PFSK-1 (cell line): Measurements from ENCODE around the gene RBKS.

Experiments
- POLR2AphosphoS5 ChIP-seq: IDR thresholded peaks from 2 replicates; pipeline ENCODE4 v1.6.1; 2012; ENCODE audit warnings: low read depth, mild to moderate bottlenecking, control low read depth, low read length, moderate library complexity
- SIN3A ChIP-seq: IDR thresholded peaks from 2 replicates; pipeline ENCODE4 v1.6.1; 2012; ENCODE audit warnings: mild to moderate bottlenecking, low read length, moderate library complexity, borderline replicate concordance; ENCODE audit not compliant: insufficient read depth
- TAF1 ChIP-seq: IDR thresholded peaks from 2 replicates; pipeline ENCODE4 v1.6.1; 2012; ENCODE audit warnings: low read length, control low read depth, borderline replicate concordance; ENCODE audit not compliant: insufficient read depth
- TF ChIP-seq, protein P1 (sequence below), 2 experiments: IDR thresholded peaks; 2 replicates each; pipeline versions ENCODE4 v1.6.1 to v1.8.0; 2011 to 2012; ENCODE audit warnings: low read depth in 2 of 2, low read length in 2 of 2, control low read depth in 1 of 2, inconsistent platforms in 1 of 2, mild to moderate bottlenecking in 1 of 2, moderate library complexity in 1 of 2; ENCODE audit not compliant: insufficient read depth in 1 of 2

DNA sequence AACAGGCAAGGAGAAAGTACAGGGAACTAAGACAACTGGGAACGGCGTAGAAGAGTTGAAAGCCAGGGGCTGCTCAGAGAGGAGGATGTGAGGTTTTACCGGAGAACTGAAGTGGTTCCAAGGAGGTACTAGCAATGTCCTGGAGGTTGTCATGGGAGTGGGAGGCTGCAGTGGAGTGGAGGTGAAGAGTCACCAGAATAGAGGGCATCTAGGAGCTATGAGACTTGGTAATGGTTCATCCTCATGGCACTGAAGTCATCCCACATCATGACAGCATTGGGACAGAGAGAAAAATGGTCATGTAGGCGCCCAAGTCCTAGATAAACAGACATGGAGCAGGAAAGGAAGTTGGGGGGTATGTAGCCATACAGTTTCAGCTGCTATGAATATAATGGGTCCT, 92.3 kb downstream of the RBKS start:
- TF ChIP-seq TAF1 (no peak), SIN3A (no peak), POLR2AphosphoS5 (no peak)
- TF ChIP-seq, protein P1, sequence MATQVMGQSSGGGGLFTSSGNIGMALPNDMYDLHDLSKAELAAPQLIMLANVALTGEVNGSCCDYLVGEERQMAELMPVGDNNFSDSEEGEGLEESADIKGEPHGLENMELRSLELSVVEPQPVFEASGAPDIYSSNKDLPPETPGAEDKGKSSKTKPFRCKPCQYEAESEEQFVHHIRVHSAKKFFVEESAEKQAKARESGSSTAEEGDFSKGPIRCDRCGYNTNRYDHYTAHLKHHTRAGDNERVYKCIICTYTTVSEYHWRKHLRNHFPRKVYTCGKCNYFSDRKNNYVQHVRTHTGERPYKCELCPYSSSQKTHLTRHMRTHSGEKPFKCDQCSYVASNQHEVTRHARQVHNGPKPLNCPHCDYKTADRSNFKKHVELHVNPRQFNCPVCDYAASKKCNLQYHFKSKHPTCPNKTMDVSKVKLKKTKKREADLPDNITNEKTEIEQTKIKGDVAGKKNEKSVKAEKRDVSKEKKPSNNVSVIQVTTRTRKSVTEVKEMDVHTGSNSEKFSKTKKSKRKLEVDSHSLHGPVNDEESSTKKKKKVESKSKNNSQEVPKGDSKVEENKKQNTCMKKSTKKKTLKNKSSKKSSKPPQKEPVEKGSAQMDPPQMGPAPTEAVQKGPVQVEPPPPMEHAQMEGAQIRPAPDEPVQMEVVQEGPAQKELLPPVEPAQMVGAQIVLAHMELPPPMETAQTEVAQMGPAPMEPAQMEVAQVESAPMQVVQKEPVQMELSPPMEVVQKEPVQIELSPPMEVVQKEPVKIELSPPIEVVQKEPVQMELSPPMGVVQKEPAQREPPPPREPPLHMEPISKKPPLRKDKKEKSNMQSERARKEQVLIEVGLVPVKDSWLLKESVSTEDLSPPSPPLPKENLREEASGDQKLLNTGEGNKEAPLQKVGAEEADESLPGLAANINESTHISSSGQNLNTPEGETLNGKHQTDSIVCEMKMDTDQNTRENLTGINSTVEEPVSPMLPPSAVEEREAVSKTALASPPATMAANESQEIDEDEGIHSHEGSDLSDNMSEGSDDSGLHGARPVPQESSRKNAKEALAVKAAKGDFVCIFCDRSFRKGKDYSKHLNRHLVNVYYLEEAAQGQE (IDR thresholded peaks at IDR 0.05; ENCODE audit: insufficient read depth in 1 of 2, low read depth in 2 of 2, low read length in 2 of 2), result no peak
